GM18498 (cell line): ENCODE measurements around the gene UBE2I.

Experiments
- ATAC-seq: cut with Tn5 transposase; IDR thresholded peaks from one replicate; pipeline ENCODE4 v1.9.1; 2021; ENCODE audit warnings: mild to moderate bottlenecking, moderate library complexity; ENCODE audit not compliant: unreplicated experiment

UBE2I gene

GRCh38 chr16:1312467-1312816, 3.0 kb downstream of the UBE2I start:
- ATAC-seq: no peak

GRCh38 chr16:1312903-1313302, 3.5 kb downstream of the UBE2I start:
- ATAC-seq: no peak

GRCh38 chr16:1313721-1314369, 4.4 kb downstream of the UBE2I start:
- ATAC-seq: no peak

- no peak for ATAC-seq
Observed at GRCh38 chr16:1314399-1315068, 5.1 kb downstream of the UBE2I start.

- no peak for ATAC-seq
Observed at GRCh38 chr16:1315081-1316032, 5.9 kb downstream of the UBE2I start.

GRCh38 chr16:1316033-1316405, 6.6 kb downstream of the UBE2I start:
- ATAC-seq: no peak

GRCh38 chr16:1317479-1318267, 8.2 kb downstream of the UBE2I start:
- ATAC-seq: no peak

- no peak for ATAC-seq
Observed at GRCh38 chr16:1318268-1318545, 8.8 kb downstream of the UBE2I start.

GRCh38 chr16:1319041-1319440, 9.6 kb downstream of the UBE2I start:
- no peak for ATAC-seq

- no peak for ATAC-seq
Observed at GRCh38 chr16:1320097-1320496, 10.7 kb downstream of the UBE2I start.

- no peak for ATAC-seq
Observed at GRCh38 chr16:1320658-1321240, 11.3 kb downstream of the UBE2I start.

- no peak for ATAC-seq
Observed at GRCh38 chr16:1322407-1322806, 13.0 kb downstream of the UBE2I start.

GRCh38 chr16:1323296-1324239, 14.1 kb downstream of the UBE2I start:
- no peak for ATAC-seq

- ATAC-seq: no peak
Observed at GRCh38 chr16:1324286-1324826, 14.9 kb downstream of the UBE2I start.

- no peak for ATAC-seq
Observed at GRCh38 chr16:1325261-1325660, 15.8 kb downstream of the UBE2I start.

- no peak for ATAC-seq
Observed at GRCh38 chr16:1325673-1326371, 16.4 kb downstream of the UBE2I start.

- ATAC-seq: no peak
Observed at GRCh38 chr16:1326391-1326790, 17.0 kb downstream of the UBE2I start.

- no peak for ATAC-seq
Observed at GRCh38 chr16:1326946-1327618, 17.6 kb downstream of the UBE2I start.
